BJ (cell line): ENCODE measurements around the gene DDX52. TPM values are rescaled to one million over a fixed set of nuclear protein-coding genes. Genes with fewer than 3 reads are reported as not detected.

Source experiments
- CTCF ChIA-PET: fragments of 350-600 bp; formaldehyde crosslinking; extraction: SDS; loops from one replicate; lab custom pipeline; 2021; ENCODE audit warnings: antibody characterized with exemption, inconsistent platforms; lab: Yijun Ruan, JAX
- POLR2A ChIA-PET: fragments of 300-600 bp; sonication (Branson Sonifier 250); formaldehyde crosslinking; extraction: SDS; loops from one replicate; lab custom pipeline; 2021; ENCODE audit warnings: antibody characterized with exemption; lab: Charles Lee
- DNase-seq: peaks from one replicate; pipeline ENCODE4 v3.0.0-alpha.2; 2011; ENCODE audit warnings: low read depth
- H3K27me3 ChIP-seq: 2 replicates; pipeline ENCODE4 v1.6.0; 2011; ENCODE audit warnings: low read length; ENCODE audit not compliant: control insufficient read depth, insufficient read depth
- H3K36me3 ChIP-seq: 2 replicates; pipeline ENCODE4 v1.5.1; 2011; ENCODE audit warnings: low read length; ENCODE audit not compliant: control insufficient read depth, insufficient read depth
- H3K4me3 ChIP-seq: 2 replicates; pipeline ENCODE4 v1.5.1; 2011; ENCODE audit warnings: low read depth, mild to moderate bottlenecking, control low read depth, low read length
- CTCF ChIP-seq: IDR thresholded peaks from 2 replicates; pipeline ENCODE4 v1.5.1; 2011; ENCODE audit warnings: low read depth, mild to moderate bottlenecking, control low read depth, inconsistent platforms, low read length, moderate library complexity; ENCODE audit not compliant: insufficient read depth
- polyA plus RNA-seq: library from polyadenylated mRNA; depleted of rRNA; stranded (reverse); fragments of >200 nt; gene quantifications from 2 replicates; pipeline ENCODE4 v1.2.3, GENCODE V29; 2011

The DDX52 gene
- polyA plus RNA-seq, 1 experiment: 14.7 TPM

GRCh38 chr17:37592291-37592690, 51.0 kb downstream of the DDX52 start:
- no peak for TF ChIP-seq CTCF
- CTCF ChIA-PET: interaction anchor here (0.9 kb wide), 1 partner anchor 224 kb away, joined by 3 read pairs; no protein-coding TSS in a partner anchor
- POLR2A ChIA-PET: no interaction called here
- peaks cover 7% of the 10 kb centered on the region for H3K36me3 ChIP-seq
- H3K27me3 ChIP-seq: no peaks in the 10 kb centered on the region
- no peak for DNase-seq
- no peak overlapping the region for H3K4me3 ChIP-seq

DNA sequence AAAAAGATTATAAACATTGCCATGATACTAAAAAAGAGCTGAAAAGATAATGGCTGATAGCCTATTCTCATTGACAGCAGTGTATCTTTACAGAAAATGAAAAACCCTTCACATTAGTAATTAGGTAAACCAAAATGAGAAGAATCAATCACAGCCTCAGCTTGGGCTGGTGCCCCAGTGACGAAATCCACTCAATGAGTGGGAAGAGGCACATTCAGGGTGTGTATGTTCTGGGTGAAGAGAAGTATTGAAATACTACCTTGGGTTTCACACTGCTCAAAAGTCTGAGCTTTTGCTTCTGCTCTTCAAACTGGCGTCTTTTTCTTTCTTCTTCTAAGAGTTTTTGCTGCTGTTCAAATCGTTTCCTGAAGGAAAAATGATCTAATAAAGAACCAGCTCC, 58.2 kb downstream of the DDX52 start:
- CTCF ChIA-PET: interaction anchor here (2.0 kb wide), 1 partner anchor 15 kb away, joined by 6 read pairs; no protein-coding TSS in a partner anchor

DNA sequence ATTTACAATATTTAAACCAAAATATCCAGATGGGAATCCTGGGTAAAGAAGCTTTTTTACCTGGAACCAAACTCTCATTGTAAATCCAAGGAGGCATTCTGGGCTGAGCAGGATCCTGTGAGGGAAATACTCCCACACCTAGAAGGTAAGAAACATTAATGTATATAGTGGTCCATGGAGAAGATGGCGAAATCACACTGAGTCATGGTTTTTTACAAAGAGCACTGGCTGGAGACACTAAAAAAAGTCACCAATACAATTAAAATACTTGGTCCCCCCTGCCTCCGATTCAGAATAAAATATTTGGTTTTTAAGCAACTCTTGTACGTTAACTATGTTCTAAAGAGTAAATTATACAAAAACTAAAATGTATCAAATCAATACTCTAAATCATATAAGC, 67.0 kb downstream of the DDX52 start:
- no peaks in the 10 kb centered on the region for H3K27me3 ChIP-seq
- DNase-seq: no peak
- TF ChIP-seq CTCF: no peak
- H3K36me3 ChIP-seq: peaks cover 6% of the 10 kb centered on the region
- CTCF ChIA-PET: no interaction called here
- POLR2A ChIA-PET: no interaction called here
- no peak overlapping the region for H3K4me3 ChIP-seq

More for the DNA sequence above, 58.2 kb downstream of the DDX52 start:
- no peak for DNase-seq
- H3K27me3 ChIP-seq: no peaks in the 10 kb centered on the region
- POLR2A ChIA-PET: no interaction called here
- TF ChIP-seq CTCF: no peak
- peaks cover 8% of the 10 kb centered on the region for H3K36me3 ChIP-seq
- H3K4me3 ChIP-seq: no peak overlapping the region

GRCh38 chr17:37574427-37574826, 68.8 kb downstream of the DDX52 start:
- DNase-seq: no peak
- peaks cover 3% of the 10 kb centered on the region; the same call in 1 of the 2 replicates for H3K36me3 ChIP-seq
- ChIA-PET POLR2A (no interaction called here), CTCF (interaction anchor here (0.7 kb wide), 1 partner anchor 1349 kb away, joined by 3 read pairs; no protein-coding TSS in a partner anchor)
- TF ChIP-seq CTCF: no peak
- H3K4me3 ChIP-seq: no peak overlapping the region
- H3K27me3 ChIP-seq: no peaks in the 10 kb centered on the region

DNA sequence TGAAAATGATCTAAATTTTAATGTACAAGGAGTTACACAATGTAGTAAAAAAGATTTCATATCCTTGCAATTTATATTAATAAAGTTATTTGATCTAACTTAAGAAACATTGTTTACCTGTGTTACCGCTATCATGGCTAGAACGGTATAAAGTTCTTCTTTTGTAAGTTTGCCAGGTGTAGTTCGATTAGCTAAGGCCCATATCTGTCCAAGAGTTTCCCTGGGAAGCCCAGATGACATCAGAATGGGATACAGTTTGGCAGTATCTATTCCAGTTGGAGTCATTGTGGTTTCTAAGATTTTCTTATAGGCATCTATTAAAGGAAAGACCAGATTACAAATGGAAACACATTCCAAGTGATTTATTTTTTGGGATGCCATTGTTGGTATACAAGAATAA, 71.6 kb downstream of the DDX52 start:
- no peak for TF ChIP-seq CTCF
- Histone ChIP-seq H3K36me3 (peaks cover 2% of the 10 kb centered on the region; the same call in 1 of the 2 replicates), H3K27me3 (no peaks in the 10 kb centered on the region), H3K4me3 (no peak overlapping the region)
- POLR2A ChIA-PET: no interaction called here
- CTCF ChIA-PET: interaction anchor here (0.7 to 1.6 kb wide), 2 partner anchors 195 to 204 kb away, joined by 3 read pairs; no protein-coding TSS in a partner anchor
- no peak for DNase-seq
